Heart right ventricle (tissue), 16 donors: ENCODE measurements around the gene GKN1. TPM values are rescaled to one million over a fixed set of nuclear protein-coding genes. Genes with fewer than 3 reads are reported as not detected.

Experiments used
- ATAC-seq, 8 donors: fragments of 200-7000 bp; cut with Tn5 transposase; one replicate each; pipeline ENCODE4 v1.9.1; 2020; ENCODE audit warnings: mild to moderate bottlenecking in 8 of 8, moderate library complexity in 8 of 8, moderate number of reproducible peaks in 1 of 8
- DNase-seq, 2 donors: peaks; one replicate each; pipeline ENCODE4 v3.0.0-alpha.2; 2020
- H3K27ac ChIP-seq, 10 donors: fragments of 200-600 bp; sonication (generic) in 2 of 10; one replicate each; pipeline versions ENCODE4 v1.5.0 to v1.8.0; 2020 to 2022; ENCODE audit warnings: mild to moderate bottlenecking in 3 of 10
- H3K27me3 ChIP-seq, 7 donors: fragments of 200-600 bp; one replicate each; pipeline ENCODE4 v1.8.0; 2021 to 2022; ENCODE audit warnings: mild to moderate bottlenecking in 2 of 7
- H3K36me3 ChIP-seq, 9 donors: fragments of 200-600 bp; sonication (generic) in 1 of 9; one replicate each; pipeline versions ENCODE4 v1.5.0 to v1.8.0; 2020 to 2022; ENCODE audit warnings: mild to moderate bottlenecking in 2 of 9
- H3K4me1 ChIP-seq, 9 donors: fragments of 200-600 bp; sonication (generic) in 1 of 9; one replicate each; pipeline versions ENCODE4 v1.5.0 to v1.8.0; 2020 to 2022; ENCODE audit warnings: mild to moderate bottlenecking in 4 of 9
- H3K4me3 ChIP-seq, 10 donors: fragments of 200-600 bp; sonication (generic) in 2 of 10; one replicate each; pipeline versions ENCODE4 v1.5.0 to v1.8.0; 2020 to 2022; ENCODE audit warnings: mild to moderate bottlenecking in 7 of 10, moderate library complexity in 2 of 10
- H3K9me3 ChIP-seq, 11 donors: fragments of 200-600 bp in 10 of 11; sonication (generic) in 2 of 11; one replicate each; pipeline versions ENCODE4 v1.5.0 to v1.8.0; 2013 to 2022; ENCODE audit warnings: mild to moderate bottlenecking in 2 of 11, control low read depth in 1 of 11, moderate library complexity in 1 of 11
- WGBS, 2 donors: extraction: QIAGEN DNeasy Blood & Tissue Kit; methylation state at CpG; one replicate each; pipeline ENCODE4 v1.1.7; 2013; ENCODE audit warnings: inconsistent platforms in 1 of 2; 5-methylcytosine and 5-hydroxymethylcytosine counted together
- intact Hi-C, 10 donors: fragments of 100-400 bp; cut with DNase I; formaldehyde crosslinking; loops; one replicate each; pipeline versions ENCODE4 v1.11.1 to v1.14.2; 2022
- polyA plus RNA-seq, 2 donors: library from polyadenylated mRNA; stranded (reverse); fragments of 200-250 nt; gene quantifications; one replicate each; pipeline ENCODE4 v1.2.3, GENCODE V29; 2013
- total RNA-seq, 10 donors: library from RNA; stranded (reverse); fragmentation: NEBNext Ultra II Directional in 3 of 10; extraction: Animal tissue kit (Norgen Biotek cat#: 25700) in 3 of 10; gene quantifications; one replicate each; pipeline versions ENCODE4 v1.2.1 to v1.2.4, GENCODE V29; 2021 to 2023
- TF ChIP-seq, protein P1 (sequence below), 9 donors: fragments of 200-600 bp; sonication (generic) in 2 of 9; IDR thresholded peaks; one replicate each; pipeline versions ENCODE4 v1.5.0 to v1.8.0; 2021 to 2022; ENCODE audit warnings: antibody characterized with exemption in 9 of 9, mild to moderate bottlenecking in 5 of 9, moderate library complexity in 1 of 9
- donor health status: Arrhythmogenic right ventricular cardiomyopathy.
- donor health status: ischemic (EF 13 %, LVEDD 7.1; RV severe dilation, severe dysfunction).
- donor health status: healthy with polysubstance abuse.
- donor health status: DM: no; HTN: yes; CAD: no.
- donor health status: DM: no; HTN: no; CAD: no.
- donor health status: ischemic (EF 25% LVEDD 6.9; RV normal size, moderate dysfunction).
- donor health status: ischemic (EF 25% LVEDD 5.7; RV mildly dilated, moderate dysfunction).
- donor health status: healthy.
- donor health status: DM: yes; HTN: yes; CAD: no.
- donor health status: Ischemic cardiomyopathy.
- donor health status: ischemic (EF 35%, LVEDD 5.7; RV mildly dilated, moderate dysfunction).
- donor health status: nonischemic (EF 11% LVEDD 7.7; RV severe dilation, severe dysfunction).
- donor health status: DM: yes; HTN: yes; CAD: no.
- donor health status: PGD.
- donor health status: ischemic (EF 29% LVEDD 5.4; RV normal size, mild dysfunction).
- donor health status: nonischemic (EF 23%, LVEDD 6.1; RV moderate dilation, normal function).

Gene GKN1
- total and polyA plus RNA-seq, 12 donors: 0.19 TPM; not detected in 11

DNA sequence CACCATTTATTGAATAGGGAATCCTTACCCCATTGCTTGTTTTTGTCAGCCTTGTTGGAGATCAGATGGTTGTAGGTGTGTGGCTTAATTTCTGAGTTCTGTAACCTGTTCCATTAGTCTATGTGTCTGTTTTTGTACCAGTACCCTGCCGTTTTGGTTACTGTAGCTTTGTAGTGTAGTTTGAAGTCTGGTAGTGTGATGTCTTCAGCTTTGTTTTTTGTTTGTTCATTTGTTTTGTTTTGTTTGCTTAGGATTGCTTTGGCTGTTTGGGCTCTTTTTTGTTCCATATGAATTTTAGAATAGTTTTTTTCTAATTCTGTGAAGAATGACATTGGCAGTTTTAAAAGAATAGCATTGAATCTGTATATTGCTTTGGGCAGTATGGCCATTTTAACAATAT is 34.5 kb upstream of the GKN1 start:
- intact Hi-C loops: loop anchor here in 7 of 10 donors (5.0 to 10.0 kb wide), 4 partner anchors 72 to 367 kb away; partner anchors contain the start of gene ANTXR1 (in 1 of the 7)
- no peak for ATAC-seq
- H3K4me1 ChIP-seq: peaks cover 0 to 20% (median 0%) of the 10 kb centered on the region in 9 donors
- H3K9me3 ChIP-seq: peaks cover 0 to 14% (median 0%) of the 10 kb centered on the region in 11 donors
- WGBS, 2 donors: 91 to 93% methylated on average over 1 of the region's 1 CpG
- TF ChIP-seq, protein P1, sequence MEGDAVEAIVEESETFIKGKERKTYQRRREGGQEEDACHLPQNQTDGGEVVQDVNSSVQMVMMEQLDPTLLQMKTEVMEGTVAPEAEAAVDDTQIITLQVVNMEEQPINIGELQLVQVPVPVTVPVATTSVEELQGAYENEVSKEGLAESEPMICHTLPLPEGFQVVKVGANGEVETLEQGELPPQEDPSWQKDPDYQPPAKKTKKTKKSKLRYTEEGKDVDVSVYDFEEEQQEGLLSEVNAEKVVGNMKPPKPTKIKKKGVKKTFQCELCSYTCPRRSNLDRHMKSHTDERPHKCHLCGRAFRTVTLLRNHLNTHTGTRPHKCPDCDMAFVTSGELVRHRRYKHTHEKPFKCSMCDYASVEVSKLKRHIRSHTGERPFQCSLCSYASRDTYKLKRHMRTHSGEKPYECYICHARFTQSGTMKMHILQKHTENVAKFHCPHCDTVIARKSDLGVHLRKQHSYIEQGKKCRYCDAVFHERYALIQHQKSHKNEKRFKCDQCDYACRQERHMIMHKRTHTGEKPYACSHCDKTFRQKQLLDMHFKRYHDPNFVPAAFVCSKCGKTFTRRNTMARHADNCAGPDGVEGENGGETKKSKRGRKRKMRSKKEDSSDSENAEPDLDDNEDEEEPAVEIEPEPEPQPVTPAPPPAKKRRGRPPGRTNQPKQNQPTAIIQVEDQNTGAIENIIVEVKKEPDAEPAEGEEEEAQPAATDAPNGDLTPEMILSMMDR (IDR thresholded peaks at IDR 0.05): no peak
- H3K4me3 ChIP-seq: no peak overlapping the region
- DNase-seq: no peak
- no peak overlapping the region for H3K27ac ChIP-seq
- peaks cover 0 to 4% (median 0%) of the 10 kb centered on the region in 7 donors for H3K27me3 ChIP-seq
- H3K36me3 ChIP-seq: no peaks in the 10 kb centered on the region

DNA sequence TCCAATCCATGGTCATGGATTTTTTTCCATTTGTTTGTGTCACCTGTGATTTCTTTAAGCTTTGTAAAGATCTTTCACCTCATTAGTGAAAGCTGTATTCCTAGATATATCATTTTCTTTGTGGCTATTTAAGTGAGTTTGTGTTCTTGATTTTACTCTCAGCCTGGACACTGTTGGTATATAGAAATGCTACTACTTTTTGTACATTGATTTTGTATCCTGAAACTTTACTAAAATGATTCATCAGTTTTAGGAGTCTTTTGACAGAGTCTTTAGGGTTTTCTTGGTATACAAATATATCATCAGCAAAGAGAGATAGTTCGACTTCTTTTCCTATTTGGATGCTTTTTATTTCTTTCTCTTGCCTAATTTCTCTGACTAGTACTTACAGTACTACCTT is 34.1 kb upstream of the GKN1 start:
- TF ChIP-seq, protein P1 (IDR thresholded peaks at IDR 0.05): no peak
- 89 to 98% methylated on average over 1 of the region's 1 CpG for WGBS, 2 donors
- intact Hi-C loops: loop anchor here in 7 of 10 donors (5.0 to 10.0 kb wide), 4 partner anchors 72 to 367 kb away; partner anchors contain the start of gene ANTXR1 (in 1 of the 7)
- ATAC-seq (no peak), DNase-seq (no peak)
- H3K9me3 ChIP-seq: peaks cover 0 to 14% (median 0%) of the 10 kb centered on the region in 11 donors
- peaks cover 0 to 4% (median 0%) of the 10 kb centered on the region in 7 donors for H3K27me3 ChIP-seq
- H3K27ac ChIP-seq: no peak overlapping the region
- H3K4me1 ChIP-seq: peaks cover 0 to 20% (median 0%) of the 10 kb centered on the region in 9 donors
- no peaks in the 10 kb centered on the region for H3K36me3 ChIP-seq
- no peak overlapping the region for H3K4me3 ChIP-seq

DNA sequence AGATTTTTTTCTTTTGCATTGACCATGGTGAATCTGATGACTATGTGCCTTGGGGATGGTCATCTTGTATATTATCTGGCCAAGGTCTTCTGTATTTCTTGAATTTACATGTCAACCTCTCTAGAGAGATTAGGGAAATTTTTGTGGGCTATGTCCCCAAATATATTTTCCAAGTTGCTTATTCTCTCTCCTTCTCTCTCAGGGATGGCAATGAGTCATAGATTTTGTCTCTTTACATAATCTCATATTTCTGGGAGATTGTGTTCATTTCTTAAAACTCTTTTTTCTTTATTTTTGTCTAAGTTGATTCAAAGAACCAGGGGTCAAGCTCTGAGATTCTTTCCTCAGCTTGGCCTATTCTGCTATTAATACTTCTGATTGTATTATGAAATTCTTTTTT is 31.6 kb upstream of the GKN1 start:
- no peak overlapping the region for H3K4me3 ChIP-seq
- intact Hi-C loops: loop anchor here in 8 of 10 donors (1.0 to 10.0 kb wide), 6 partner anchors 69 to 364 kb away; partner anchors contain the start of gene ANTXR1 (in 1 of the 8)
- DNase-seq: no peak
- peaks cover 0 to 6% (median 3%) of the 10 kb centered on the region in 7 donors for H3K27me3 ChIP-seq
- H3K4me1 ChIP-seq: peaks cover 0 to 8% (median 0%) of the 10 kb centered on the region in 9 donors
- peaks cover 0 to 14% (median 0%) of the 10 kb centered on the region in 11 donors for H3K9me3 ChIP-seq
- H3K27ac ChIP-seq: no peak overlapping the region
- TF ChIP-seq, protein P1 (IDR thresholded peaks at IDR 0.05): no peak
- ATAC-seq: no peak
- no peaks in the 10 kb centered on the region for H3K36me3 ChIP-seq

DNA sequence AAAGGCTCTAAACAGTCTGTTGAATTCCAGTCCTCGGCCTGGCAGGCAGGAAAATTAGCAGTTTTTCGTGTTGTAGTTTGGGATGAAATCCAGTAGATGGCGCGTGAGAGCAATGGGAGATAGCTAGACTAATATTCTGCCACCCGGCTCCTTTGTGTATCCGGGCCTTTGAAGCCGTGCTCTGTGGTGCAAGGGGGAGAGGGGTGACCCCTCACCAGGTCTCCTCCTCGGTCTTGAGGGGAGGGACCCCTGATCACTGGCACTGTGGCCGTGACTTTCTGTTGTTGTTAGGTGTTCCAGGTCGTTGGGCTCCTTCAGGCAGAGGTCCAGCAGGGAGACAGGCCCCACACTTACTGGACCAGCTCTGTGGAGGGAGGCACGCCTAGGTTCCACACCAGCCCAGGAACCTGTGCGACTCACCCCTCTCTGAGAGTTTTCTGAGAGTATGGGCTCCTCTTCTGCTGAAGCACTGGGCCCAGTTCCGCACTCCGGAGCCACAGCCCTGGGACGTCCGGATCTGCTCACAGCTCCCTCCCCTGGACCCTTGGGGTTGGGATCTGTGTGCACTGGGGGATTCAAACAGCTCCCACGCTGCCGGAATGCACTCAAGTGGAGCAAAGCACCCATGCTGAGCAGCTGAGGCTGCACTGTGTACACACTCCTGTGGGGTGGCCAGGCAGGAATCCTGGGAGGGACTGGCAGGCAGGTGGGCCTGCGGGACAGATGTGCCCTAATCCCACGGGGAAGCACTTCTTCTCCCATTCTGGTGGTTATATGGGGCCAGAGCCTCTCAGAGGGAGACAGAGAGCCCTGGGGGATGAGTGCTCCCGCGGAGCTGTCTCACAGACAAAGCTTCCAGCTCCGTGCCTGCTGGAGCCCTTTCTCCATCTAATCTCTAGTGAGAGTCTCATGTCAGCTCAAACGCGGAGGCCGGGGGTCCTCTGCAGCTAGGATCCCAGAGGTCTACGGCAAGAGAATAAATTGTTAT is 30.6 kb upstream of the GKN1 start:
- H3K36me3 ChIP-seq: no peaks in the 10 kb centered on the region
- 37 to 38% methylated on average over 27 of the region's 27 CpGs for WGBS, 2 donors
- peaks cover 0 to 10% (median 0%) of the 10 kb centered on the region in 9 donors for H3K4me1 ChIP-seq
- H3K4me3 ChIP-seq: no peak overlapping the region
- H3K27ac ChIP-seq: no peak overlapping the region
- TF ChIP-seq, protein P1 (IDR thresholded peaks at IDR 0.05): peak; percentile 63 to 88 (median 84)
- intact Hi-C loops: loop anchor here in 8 of 10 donors (1.0 to 10.0 kb wide), 6 partner anchors 68 to 363 kb away; partner anchors contain the start of gene ANTXR1 (in 1 of the 8)
- ATAC-seq (peak; percentile 16 to 80 (median 74)), DNase-seq (peak; percentile 15 to 58)
- H3K27me3 ChIP-seq: peaks cover 0 to 10% (median 3%) of the 10 kb centered on the region in 7 donors
- H3K9me3 ChIP-seq: peaks cover 0 to 14% (median 0%) of the 10 kb centered on the region in 11 donors
